Activated CD8-positive, alpha-beta memory T cell treated with anti-CD3 and anti-CD28 coated beads for 48 hours (primary cell): Measurements from ENCODE around the gene ADCY3.
A peak's percentile ranks its signal among the peaks of the same experiment; 100 is the strongest.
"Not testable (repeated sequence)": the region's sequence is repeated elsewhere in the genome, so short reads cannot be mapped to it uniquely, and the experiment has no call there.

Experiments used
- DNase-seq, 3 experiments: peaks; one replicate each; pipeline ENCODE4 v3.0.0-alpha.2; 2020; ENCODE audit warnings: low read depth in 2 of 3, low spot score in 2 of 3

Gene ADCY3

DNA sequence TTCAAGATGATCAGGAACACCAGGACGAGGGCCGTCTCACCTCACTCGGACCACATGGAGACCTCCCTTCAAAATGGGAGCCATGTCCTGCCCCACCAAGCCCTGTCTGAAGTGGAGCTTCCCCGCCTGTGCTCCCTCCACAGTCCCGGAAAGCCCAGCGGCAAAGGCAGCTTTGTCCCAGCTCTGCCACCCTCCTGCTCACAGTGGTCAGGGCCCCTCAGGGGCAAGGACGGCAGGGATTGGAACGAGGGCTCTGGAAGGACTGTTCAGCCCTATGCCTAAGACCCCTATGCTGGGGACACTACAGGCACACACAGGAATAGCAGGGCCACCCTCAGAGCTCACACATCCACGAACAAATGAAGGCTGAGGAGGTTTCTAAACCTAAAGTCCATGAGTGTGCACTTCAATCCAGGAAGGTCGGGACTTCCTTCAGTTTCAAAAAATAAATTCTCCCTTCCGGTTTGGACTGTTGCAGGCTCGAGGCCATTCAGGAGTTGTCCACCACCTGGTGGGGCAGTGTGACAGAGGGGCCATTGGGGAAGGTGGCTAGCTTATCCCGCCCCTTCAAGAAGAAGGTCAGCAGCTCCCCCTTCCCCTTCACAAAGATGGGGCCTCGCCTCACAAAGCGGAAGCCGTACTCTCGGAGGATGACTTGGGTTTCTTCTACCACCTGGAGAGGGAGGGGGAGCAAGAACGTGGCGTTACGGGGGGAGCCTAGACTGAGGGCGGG, 100.4 kb downstream of the ADCY3 start:
- DNase-seq = no peak

DNA sequence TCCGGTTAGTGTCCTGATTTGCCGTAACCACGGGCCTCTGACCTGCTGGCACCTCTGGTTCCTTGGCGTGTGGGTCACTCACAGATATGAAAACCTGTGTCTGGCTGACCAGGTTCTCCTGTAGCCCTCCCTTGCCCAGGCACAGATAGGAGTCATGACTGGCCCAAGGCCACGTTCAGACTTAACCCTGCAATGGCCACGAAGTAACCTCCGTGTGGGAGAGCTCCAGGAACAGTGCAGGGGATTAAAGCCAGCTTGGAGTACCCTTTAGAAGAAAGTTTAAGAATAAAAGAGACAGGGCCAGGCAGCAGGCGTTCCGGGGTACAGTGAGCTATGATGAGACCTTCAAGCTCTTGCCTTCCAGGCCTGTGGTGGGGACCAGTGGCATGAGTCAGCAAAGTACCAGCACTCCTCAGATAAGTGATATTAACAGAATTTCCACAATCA, 101.3 kb downstream of the ADCY3 start:
- DNase-seq = no peak

DNA sequence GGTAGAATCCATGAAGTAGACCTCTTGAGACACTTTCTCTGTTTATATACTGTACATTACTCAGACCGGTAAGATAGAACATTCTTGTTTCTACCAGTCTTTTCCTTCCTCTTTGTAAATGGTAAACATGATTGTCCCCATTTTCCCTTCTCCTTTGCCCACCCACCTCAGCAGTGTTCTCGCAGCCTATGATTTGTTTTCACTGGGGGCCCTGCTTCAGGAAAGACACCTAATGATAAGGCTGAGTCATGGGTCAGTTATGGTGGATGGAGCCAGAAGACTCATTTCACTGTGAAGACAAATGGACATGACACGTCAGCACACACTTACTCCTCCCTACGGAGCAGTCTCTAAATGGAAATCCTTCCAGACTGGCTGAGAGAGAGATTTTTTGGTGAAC, 103.2 kb downstream of the ADCY3 start:
- DNase-seq = no peak

DNA sequence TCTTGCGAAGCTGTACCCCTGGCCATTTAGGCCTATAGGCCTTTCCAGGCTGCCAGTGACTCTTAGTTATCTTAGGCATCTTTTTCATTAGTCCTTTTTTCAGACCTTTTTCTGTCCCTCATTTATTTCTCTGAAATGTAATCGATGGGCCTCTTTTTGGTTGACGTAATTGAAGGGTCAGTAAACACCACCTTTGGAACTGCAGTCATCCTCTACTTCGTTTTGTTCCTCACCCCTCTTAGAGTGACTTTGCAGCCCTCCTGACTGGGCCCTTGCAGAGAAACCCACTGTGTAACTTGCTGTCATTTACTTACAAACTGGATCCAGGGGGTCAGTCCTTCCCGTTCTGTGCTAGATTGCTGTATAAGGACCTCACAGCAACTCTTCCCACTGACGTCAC, 103.6 kb downstream of the ADCY3 start:
- DNase-seq = no peak

DNA sequence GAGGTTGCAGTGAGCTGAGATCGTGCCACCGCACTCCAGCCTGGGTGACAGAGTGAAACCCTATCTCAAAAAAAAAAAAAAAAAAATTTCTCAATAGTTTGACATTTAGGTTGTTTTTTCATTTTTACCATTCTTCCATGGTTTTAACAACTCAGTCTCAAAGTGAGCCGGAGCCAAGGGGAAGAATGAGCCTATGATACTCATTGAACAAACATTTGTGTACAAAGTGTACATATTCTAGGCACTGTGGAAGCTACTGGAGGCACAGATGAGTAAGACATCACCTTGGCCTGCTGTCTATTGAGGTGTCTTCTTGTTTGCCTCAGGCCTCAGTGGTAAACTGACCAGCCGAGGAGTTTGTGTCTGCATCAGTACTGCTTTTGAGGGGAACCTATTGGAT, 104.9 kb downstream of the ADCY3 start:
- no peak for DNase-seq

DNA sequence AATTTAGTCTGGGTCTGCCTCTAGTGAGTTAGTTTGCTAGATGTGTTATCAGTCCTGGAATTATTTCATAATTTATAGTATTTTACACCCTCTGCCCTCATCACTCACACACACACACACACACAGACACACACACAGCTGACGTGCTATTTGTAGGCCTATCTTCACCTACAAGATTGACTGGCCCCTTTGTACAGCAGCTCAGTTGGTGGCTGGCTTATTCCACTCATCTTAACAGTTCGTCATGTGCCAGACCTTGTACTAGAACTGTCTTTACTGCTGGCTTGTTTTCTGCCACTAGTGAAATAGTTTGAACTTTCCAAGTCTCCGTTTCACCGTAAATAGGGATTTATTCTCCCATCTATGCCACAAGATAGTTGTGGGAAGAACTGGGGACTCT, 105.5 kb downstream of the ADCY3 start:
- no peak for DNase-seq

DNA sequence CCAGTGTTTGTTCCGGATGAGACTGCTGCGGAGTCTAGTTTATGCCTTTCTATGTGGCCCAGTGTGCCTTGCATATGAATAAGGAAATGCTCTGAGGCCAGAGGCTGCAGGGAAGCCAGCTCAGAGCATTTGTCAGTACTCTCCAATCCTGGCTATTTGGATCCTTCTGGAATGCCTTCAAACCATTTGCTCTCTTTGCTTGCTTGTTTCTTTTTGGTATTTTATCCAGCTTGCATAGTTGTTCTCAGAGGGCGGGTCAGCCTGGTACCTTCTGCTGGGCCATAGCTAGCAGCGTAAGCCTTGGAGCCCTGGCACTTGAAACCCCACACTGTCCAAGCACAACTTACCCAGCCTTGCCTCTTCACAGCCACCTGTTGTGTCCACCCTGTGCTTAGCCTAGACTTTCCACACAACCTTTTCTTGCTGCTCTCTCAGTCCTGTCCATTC, 106.3 kb downstream of the ADCY3 start:
- DNase-seq = no peak

DNA sequence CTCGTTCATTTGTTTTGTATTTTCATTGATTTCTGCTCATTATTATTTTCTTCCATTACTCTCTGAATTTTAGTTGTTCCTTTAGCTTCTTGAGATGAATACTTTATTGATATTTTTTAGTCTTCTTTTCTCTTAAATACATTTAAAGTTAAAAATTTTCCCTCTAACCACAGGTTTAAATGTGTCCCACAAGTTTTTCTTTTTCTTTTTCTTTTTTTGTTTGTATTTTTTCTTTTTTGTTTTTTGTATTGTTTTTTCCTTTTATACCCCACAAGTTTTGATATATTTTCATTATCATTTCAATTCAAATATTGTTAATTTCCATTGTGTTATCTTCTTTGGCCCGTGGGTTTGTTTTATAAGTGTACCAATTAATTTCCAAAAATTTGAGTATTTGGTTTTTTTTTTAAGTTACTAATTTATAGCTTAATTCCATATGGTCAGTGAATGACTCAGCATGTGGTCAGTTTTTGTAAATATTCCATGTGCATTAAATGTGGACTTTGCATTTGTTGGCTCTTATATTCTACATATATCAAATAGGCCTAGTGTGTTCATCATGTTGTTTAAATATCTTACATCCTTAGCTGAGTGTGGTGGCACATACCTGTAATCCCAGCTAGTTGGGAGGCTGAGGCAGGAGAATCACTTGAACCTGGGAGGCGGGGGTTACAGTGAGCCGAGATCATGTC, 110.6 kb downstream of the ADCY3 start:
- no peak for DNase-seq

DNA sequence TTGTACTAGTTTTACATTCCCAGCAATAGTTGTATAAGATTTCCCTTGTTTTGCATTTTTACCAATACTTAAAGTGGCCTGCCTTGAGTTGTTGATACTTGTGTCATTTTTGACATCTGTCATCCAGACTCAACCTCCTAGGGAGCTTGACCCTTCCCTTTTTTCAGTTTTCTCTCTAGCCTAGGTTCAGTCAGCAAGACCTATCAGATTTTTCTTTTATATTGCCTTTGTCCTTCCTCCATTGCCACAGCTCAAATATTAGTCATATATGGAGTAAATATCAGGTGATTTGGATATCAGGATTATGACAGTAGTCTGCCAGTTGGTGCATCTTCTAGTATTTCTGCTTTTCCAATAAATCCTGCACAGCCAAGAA, 113.4 kb downstream of the ADCY3 start:
- DNase-seq = no peak

DNA sequence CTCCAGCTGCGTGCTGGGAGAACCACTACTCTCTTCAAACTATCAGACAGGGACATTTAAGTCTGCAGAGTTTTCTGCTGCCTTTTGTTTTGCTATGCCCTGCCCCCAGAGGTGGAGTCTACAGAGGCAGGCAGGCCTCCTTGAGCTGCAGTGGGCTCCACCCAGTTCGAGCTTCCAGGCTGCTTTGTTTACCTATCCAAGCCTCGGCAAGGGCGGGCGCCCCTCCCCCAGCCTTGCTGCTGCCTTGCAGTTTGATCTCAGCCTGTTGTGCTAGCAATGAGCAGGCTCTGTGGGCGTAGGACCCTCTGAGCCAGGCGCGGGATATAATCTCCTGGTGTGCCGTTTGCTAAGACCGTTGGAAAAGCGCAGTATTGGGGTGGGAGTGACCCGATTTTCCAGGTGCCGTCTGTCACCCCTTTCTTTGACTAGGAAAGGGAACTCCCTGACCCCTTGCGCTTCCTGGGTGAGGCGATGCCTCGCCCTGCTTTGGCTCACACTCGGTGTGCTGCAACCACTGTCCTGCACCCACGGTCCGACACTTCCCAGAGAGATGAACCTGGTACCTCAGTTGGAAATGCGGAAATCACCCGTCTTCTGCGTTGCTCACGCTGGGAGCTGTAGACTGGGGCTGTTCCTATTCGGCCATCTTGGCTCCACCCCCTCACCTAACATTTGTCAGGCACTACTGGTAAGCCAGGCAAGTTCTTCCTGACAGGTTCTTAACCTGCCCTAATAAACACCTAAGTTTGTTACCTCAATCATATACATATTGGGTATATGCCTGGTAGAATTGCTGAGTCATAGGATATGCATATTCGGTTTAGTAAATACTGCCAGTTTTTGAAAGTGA, 114.0 kb downstream of the ADCY3 start:
- not testable (repeated sequence) for DNase-seq

DNA sequence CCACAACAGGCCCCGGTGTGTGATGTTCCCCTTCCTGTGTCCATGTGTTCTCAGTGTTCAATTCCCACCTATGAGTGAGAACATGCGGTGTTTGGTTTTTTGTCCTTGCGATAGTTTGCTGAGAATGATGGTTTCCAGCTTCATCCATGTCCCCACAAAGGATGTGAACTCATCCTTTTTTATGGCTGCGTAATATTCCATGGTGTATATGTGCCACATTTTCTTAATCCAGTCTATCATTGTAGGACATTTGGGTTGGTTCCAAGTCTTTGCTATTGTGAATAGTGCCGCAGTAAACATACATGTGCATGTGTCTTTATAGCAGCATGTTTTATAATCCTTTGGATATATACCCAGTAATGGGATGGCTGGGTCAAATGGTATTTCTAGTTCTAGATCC, 119.5 kb downstream of the ADCY3 start:
- DNase-seq = not testable (repeated sequence)

DNA sequence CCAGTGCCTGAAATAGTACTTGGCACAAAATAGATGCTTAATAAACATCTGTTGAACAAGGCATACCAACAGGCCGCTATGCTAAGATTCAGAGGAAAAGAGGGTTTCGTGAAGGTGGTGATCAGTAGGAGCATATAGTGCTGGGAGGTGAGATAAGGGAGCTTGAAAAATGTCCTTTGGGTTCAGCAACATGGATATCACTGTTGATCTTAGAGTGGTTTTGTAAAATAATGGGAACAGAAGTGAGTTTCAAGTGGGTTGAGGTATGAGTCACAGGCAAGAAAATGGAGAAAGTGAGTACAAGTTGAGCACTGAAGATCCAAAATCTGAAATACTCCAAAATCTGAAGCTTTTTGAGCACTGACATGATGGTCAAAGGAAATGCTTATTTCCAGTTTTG, 122.4 kb downstream of the ADCY3 start:
- DNase-seq = no peak

DNA sequence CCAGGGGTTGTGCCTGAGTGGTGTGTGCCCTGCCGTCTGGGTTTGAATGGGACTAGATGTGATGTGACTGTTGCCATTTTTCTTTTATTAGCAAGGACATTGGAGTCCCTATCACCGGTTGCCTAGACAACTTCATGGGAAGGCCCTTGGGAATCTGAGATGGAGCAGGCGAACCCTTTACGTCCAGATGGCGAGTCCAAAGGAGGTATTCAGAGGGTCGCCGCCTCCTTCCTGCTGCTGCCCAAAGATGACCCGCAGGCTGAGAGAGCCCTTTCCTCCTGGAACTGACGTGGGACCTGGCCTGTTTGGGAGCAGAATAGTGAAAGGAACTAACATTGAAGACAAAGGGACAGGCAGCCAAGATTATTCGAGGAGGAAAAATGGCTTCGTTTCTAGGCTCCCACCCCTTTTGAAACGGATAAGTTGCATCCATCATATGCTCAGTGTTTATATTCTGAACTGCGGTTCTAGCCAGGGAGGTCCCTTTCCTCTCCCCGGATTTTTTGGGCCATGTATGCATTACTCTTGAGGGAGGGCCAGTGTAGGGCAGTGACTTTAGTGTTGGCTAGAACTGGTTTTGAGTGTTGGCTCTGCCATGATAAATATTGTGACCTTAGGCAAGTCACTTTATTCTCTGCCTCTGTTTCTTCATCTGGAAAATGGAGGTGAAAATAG, 126.1 kb downstream of the ADCY3 start:
- DNase-seq = no peak

DNA sequence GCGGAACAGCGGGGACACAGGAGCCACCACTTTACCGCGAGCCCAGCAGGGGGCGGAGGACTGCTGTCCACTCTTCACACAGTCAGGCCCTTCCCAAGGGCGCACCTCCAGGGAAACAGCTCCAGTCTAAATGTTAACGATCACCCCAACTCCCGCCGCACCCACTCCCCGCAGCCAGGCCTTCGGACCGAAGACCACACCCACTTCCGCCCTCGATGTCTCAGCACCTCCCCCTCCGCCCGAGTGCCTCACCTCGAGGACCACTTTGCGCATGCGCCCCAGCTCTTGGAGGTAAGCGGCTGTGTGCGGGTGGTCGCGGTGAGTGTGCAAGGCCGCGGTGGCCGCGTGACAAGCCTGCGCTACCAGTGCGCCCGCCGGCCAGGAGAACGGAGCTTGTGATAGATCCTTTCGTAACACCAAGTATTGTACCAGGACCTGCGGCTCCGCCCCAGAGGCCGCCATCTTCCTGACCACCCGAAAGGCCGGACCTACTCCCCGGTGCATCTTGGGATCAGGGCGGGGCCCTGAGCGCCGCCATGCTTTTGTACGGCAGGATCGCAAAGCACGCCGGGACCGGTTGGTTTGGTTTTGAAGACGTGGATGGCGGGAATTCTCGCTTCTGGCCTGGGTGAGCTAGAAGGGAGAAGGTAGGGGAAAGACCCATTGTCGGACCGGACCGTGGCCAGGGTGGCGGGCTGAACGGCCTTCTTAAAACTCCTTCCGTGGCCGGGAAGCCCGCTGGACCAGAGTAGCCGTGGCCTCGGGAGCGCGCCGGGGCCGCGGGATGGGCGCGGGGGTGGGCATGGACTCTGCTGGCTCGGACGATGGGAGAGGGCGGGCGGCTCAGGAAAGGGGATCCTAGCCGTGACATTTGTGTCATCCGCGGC, 126.9 kb downstream of the ADCY3 start, which contains the start of the genes CENPO and PTRHD1:
CENPO (plus strand) TSS at position 552 of the 887 bp plus-strand sequence. CDS start 495 bp downstream, outside the sequence.
PTRHD1 (minus strand) TSS at position 518 of the 887 bp plus-strand sequence; CDS start at position 504, 14 bp downstream.
- DNase-seq = peak; percentile 85 to 92 (median 89)

DNA sequence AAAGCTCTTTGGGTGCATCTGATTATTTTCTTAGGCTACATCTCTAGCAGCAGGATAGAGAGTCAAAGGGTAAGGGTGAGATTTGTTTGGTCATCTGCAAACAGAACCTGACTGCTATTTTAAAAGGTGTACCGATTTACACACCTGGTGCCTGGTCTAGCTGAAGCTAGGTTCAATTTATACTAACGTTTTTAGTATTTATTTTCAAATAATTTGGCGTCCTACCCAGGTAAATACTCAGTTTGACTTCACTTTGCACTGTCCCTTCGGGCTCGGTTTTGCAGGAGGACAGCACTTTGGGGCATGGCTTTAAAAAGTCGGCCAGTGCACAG, 127.5 kb downstream of the ADCY3 start:
- no peak for DNase-seq

DNA sequence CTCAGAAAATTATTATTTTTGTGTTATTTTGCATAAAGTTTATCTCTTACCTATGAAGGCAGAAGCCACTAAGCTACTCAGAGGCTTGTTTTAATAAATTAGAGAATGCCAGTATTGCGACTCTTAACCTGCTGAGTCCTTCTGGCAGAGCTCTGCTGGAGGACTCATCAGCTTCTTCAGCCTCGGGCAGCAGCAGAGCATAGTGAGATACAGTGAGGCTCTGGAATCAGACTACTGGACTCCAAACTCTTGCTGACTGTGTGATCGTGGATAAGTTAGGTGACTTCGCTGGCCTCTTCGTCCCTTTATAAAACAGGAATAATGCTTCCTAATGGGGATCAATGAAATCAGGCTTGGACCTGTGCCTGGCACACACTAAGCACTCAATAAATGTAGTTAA, 128.6 kb downstream of the ADCY3 start:
- DNase-seq = no peak

DNA sequence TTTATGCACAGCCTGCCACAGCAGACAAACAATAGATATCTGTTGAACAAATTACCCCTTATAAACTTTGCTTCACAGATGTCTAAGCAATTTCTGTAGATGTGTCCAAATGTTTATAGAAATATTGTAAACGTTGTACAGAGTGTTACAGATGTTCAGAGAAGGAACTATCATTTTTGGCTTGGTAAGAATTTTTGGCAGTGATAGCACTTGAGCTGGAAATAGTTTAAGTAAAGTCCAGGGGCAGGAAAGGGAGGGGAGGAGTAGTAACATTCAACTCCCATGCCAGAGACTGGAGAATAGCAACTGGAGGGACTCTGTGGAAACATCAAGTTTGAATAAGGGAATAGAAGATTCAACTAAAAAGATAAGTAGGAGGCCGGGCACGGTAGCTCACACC, 131.2 kb downstream of the ADCY3 start:
- DNase-seq = no peak

DNA sequence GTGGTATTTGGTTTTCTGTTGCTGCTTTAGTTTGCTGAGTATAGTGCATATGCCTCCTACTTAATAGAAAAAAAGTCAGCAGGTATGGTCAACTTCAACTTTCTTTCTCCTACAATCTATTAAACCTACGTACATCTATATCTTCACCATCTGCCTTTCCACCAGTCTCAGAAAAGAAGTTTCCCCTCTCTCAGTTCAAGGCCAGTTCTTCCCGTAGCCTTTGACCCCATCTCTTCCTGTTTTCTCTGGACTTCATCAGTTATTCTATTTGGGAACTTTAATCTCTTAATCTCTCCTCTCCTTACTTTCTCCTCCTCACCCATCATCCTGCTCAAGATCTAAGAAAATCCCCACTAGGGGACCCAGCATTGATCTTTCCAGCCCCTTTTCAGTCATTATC, 132.5 kb downstream of the ADCY3 start:
- no peak for DNase-seq

DNA sequence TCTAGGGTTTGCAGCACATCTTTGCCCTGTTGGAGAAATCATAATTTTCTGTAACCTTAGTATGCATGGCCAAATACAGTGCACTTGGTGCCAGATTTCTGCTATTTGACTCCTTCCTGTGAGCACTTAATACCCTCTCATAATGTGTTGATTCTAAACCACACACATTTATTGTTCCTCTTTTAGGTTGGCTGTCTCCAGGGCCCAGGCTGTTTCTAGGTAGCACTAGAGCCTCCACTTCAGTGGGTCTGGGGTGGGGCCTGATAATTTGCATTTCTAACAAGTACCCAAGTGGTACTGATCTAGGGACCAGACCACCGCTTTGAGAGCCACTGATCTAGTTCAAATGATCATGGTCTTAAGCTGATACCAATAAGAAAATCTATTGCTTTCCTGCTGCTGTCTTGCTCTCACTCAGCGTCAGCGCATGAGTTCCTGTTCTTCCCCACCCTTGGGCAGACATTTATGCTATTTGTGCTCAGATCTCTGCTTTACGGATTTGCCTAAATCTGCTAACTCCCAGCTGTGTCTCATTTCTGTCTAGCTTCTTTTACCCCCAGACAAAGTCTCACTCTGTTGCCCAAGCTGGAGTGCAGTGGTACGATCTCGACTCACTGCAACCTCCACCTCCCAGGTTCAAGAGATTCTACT, 134.2 kb downstream of the ADCY3 start:
- no peak for DNase-seq

DNA sequence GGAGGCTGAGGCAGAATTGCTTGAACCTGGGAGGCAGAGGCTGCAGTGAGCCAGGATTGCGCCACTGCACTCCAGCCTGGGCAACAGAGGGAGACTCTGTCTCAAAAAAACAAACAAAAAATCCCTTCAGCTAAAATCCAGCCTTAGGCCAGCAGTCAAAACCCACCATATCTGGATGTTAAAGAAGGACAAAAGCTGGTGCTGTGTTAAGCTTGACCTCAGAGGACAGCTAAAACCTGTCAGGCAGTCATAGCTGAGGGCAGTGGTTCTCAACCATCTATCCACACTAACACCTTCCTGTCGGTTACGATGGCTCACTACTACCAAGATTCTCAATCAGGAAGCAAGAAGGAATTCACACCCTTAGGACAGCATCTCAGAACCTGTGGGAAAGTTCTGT, 136.4 kb downstream of the ADCY3 start:
- DNase-seq = no peak
